Esophagus muscularis mucosa (tissue), 3 donors: ENCODE results near the gene AQP6.

ENCODE experiments used
- POLR2A ChIP-seq: fragments of 450-650 bp; IDR thresholded peaks from one replicate; pipeline ENCODE4 v1.6.1; 2017; ENCODE audit warnings: antibody characterized with exemption, moderate library complexity, mild to moderate bottlenecking, low read depth
- POLR2AphosphoS5 ChIP-seq, 2 donors: sonication (generic); formaldehyde crosslinking; IDR thresholded peaks; one replicate each; pipeline ENCODE4 v1.6.1; 2017; ENCODE audit warnings: antibody characterized with exemption in 2 of 2
- TF ChIP-seq, protein P1 (sequence below), 3 experiments: fragments of 200-600 bp in 2 of 3; fragments of 450-650 bp in 1 of 3; sonication (generic) in 2 of 3; IDR thresholded peaks; one replicate each; pipeline ENCODE4 v1.5.1; 2017 to 2019; ENCODE audit warnings: antibody characterized with exemption in 3 of 3, mild to moderate bottlenecking in 2 of 3, moderate library complexity in 1 of 3

DNA sequence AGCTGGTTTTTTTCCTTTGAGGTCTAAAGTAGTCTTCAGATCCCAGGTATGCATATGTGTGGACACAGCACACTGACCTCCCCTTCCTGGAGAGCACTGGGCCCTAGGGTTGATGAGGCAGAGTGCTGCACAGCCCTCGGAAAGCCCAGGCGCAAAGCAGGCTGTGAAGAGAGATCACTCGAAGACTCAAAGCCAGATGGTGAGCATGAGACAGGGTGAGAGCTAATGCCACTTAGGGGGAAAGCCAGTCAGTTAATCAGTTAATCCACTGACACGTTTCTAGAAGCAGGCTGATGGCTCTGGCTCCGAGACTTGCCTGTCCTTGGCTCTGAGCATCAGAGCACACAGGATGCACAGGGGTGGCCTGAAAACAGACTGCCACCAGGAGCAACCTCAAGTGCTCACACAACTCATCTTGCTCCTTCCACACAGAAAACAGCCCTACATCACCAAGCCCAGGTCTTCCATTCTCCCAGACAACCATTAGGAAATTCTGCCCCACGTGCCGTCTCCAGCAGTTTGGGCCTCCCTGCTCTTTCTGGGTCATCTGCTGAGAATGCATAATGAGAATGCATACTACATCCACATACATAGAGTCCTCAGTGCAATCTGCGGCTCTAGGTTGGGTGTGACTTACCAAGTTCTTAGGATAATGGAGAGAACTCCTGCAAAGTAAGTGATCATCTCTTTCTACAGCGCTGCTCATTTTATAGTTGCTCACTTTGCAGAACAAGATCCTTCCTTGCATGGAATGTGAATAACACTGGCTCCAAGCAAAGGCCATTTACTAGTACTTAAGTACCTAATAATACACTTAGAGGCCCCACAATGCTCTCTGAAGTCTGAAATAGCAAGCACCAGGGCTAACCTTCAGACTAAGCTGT, 12.0 kb downstream of the AQP6 start:
- TF ChIP-seq, protein P1, sequence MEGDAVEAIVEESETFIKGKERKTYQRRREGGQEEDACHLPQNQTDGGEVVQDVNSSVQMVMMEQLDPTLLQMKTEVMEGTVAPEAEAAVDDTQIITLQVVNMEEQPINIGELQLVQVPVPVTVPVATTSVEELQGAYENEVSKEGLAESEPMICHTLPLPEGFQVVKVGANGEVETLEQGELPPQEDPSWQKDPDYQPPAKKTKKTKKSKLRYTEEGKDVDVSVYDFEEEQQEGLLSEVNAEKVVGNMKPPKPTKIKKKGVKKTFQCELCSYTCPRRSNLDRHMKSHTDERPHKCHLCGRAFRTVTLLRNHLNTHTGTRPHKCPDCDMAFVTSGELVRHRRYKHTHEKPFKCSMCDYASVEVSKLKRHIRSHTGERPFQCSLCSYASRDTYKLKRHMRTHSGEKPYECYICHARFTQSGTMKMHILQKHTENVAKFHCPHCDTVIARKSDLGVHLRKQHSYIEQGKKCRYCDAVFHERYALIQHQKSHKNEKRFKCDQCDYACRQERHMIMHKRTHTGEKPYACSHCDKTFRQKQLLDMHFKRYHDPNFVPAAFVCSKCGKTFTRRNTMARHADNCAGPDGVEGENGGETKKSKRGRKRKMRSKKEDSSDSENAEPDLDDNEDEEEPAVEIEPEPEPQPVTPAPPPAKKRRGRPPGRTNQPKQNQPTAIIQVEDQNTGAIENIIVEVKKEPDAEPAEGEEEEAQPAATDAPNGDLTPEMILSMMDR (IDR thresholded peaks at IDR 0.05), result no peak
- TF ChIP-seq POLR2AphosphoS5 (IDR thresholded peaks at IDR 0.05), result no peak
- TF ChIP-seq POLR2A, result no peak
